Right forelimb (tissue), 1 donor: Measurements from ENCODE around the gene KIAA0753.

ENCODE experiments used
- DNase-seq: peaks from one replicate; pipeline ENCODE4 v3.0.0-alpha.2; 2018

The KIAA0753 gene

DNA sequence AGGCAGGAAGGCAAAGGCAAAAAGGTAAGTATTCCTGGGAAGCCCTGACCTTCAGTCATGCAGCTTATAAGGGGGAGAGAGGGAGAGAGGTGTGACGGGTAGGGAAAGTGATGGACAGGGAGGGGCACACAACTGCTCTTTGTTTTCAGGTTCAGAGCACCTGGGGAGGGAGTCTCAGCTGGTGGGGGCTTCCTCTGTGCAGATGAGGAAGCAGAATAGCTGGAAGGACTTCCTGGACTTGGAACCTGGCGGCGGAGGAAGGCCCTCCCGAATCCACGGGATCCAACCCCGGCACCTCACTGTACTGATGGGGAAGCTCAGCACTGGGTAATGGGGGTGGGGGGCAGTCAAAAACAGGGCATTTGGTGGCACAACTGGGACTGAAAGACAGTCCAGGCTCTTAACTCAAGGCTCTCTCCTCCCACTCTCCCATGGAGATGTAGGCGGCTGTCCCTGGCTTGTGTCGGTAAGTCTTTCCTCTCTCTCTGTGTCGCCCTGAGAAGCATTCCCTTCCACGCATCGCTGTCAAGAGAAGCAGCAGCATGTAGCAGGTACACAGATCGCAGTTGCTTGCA, 72.2 kb downstream of the KIAA0753 start:
- no peak for DNase-seq

GRCh38 chr17:6567528-6568183, 72.9 kb downstream of the KIAA0753 start:
- peak; percentile 39 for DNase-seq

DNA sequence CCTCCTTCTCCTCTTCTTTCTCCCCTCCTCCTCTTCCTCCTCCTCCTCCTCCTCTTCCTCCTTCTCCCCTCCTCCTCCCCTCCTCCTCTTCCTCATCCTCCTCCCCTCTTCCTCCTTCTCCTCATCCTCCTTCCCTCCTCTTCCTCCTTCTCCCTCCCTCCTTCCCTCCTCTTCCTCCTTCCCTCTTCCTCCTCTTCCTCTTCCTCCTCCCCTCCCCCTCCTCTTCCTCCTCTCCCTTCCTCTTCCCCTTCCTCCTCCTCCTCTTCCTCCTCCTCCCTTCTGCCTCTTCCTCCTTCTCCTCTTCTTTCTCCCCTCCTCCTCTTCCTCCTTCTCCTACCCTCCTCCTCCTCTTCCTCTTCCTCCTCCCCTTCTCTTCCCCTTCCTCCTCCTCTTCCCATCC, 79.1 kb downstream of the KIAA0753 start:
- peak; percentile 7 for DNase-seq

- no peak for DNase-seq
Measured at GRCh38 chr17:6560496-6560895, 80.0 kb downstream of the KIAA0753 start.

GRCh38 chr17:6559753-6560215, 80.7 kb downstream of the KIAA0753 start:
- DNase-seq, result no peak

GRCh38 chr17:6558932-6559752, 81.4 kb downstream of the KIAA0753 start:
- no peak for DNase-seq

DNA sequence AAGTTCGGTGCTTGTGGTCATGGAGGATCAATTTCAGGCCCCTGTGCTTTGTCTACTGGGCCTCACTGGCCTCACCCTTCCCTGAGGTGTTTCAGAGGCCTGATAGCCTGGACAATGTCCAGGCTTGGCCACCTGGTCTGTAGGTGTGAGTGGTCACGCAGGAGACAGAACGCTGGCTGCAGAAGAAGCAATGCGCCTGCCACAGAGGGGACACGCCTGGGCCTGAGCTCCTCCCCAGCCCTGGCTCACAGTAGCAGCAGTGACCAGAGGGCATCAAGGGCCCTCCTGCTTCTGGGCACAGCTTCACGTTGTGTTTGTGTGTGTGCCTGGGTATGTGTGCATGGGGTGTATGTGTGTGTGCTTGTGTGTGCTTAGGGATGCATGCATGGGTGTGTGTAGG, 82.2 kb downstream of the KIAA0753 start:
- DNase-seq, result no peak

GRCh38 chr17:6557040-6557438, 83.5 kb downstream of the KIAA0753 start:
- no peak for DNase-seq

DNA sequence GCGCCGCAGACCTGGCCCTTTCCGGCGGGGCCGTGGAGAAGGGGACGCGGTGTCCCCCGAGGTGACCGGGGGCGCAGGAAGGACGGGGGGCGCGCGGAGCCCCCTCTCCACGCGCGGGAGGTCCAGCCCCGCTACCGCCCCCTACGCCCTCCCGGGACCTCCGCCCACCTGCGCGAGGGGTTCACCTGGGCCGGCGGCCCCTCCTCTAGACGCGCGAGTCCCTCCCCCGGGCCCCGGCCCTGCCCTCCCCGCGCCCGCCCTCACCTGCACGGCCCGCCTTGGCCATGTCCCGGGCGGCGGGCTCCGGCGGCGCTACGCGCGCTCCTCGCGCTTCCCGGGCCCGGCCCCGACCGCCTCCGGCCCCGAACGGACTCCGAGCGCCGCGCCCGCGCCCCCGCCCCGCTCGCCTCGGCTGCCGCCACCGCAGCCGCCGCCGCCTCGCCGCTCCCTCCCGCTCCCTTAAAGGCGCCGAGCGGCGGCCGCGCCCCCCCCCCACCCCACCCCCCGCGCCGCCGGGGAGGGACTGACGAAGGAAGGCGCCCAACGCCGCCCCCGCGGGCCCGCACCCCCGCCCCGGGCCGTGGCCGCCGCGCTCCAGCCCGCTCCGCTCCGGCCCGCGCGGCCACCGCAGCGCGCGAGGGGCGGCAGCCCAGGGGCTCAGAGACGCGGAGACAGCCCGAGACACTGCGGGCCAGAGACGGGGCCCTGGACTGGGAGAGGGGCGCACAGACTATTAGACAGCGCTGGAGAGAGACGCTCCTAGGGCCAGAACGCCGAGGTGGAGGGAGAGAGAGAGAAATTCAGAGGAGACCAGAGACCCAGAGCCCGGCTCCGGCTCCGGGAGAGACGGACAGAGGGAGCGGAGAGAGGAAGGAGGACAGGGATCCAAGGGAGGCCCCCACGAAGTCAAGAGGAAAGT, 84.1 kb downstream of the KIAA0753 start, which contains the start of gene PITPNM3:
Gene PITPNM3, minus strand, starts transcription at position 435 of the 919 bp plus-strand sequence. Its CDS starts 149 bp downstream, at position 286.
- no peak for DNase-seq

DNA sequence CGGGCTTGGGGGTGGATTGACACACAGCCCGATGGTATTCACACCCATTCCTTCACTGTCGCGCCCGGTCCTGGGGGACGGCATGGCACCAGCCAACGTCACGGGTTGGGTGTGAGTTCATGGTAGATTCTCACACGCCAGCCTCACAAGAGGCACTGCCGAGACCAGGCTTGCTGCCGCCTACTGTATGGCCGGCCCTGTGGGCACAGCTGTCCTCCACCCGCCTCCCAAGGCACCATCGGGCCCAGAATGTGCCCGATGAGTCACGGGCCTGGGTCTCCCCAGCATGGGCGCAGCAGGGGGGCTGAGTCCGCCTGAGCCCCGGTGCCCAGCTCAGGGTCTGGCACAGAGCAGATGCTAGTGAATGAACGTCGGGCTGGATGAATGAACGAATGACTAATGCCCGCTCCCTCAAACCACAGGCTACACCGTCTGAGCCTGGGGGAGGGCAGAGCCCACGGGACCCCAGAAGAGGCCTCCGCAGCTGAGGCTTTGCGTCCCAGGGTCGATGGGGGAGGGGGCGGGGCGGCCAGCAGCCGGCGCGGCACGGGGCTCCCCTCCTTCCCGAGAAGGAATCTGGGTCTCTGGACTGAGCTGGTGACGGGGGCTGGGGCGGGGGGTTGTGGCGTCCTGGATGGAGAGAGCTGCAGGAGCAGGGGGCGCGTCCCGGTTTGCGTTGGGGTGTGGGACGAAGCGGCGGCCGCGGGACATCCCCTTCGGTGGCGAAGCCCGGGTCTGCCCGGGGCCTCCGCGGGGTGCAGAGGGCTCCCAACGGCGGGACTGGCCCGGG, 85.0 kb downstream of the KIAA0753 start:
- no peak for DNase-seq

GRCh38 chr17:6554871-6555330, 85.6 kb downstream of the KIAA0753 start:
- no peak for DNase-seq

DNA sequence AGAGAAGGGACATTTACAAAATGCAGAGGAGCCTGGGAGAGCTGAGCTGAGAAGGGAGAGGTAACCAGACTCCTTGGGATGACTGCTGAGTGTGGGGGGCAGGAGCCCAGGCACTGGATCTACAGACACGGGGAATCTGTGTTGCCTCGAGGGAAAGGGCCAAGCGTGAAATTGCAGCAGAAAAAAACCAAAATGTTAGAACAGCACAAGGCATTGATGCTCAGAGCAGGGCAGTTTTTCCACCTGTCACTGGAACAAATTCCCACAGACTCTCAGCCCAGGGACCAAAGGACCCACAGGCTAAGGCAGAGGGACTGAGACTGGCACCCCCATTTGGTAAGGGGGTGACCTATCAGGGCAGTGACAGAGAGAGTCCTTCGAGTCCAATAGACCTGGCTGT, 86.2 kb downstream of the KIAA0753 start:
- no peak for DNase-seq

- no peak for DNase-seq
Measured at GRCh38 chr17:6551869-6552531, 88.5 kb downstream of the KIAA0753 start.

- no peak for DNase-seq
Measured at GRCh38 chr17:6551356-6551755, 89.2 kb downstream of the KIAA0753 start.

DNA sequence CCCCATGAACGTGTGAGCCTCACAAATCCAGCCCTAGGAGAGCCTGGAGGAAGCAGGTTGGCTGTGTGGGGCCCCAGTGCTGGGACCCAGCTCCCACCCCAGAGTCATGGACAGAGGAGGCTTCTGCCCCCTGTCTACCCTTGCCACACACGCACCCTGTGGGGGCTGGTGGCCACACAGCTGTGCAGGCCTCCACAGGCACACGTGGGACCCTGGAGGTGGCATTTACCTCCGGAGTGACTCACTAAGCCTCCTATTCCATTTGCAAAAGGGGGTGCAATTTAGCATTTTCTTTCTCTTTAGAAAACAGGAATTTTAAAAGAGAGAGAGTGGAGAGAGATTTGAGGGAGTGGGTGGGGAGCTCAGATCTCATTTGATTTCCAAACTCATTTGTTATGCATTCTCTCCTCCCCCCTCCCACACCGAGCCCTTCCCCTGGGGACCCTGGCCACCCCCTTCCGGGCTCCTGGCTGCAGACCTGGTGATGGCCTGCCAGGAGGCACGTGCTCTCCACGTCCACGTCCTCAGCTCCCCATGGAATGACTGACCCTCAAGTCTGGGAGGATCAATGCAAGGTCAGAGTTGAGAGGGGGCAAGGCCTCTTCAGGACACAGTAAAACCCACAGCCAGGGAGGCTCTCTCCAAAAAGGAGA, 91.0 kb downstream of the KIAA0753 start:
- DNase-seq, result no peak

GRCh38 chr17:6548578-6549330, 91.8 kb downstream of the KIAA0753 start:
- DNase-seq, result no peak

DNA sequence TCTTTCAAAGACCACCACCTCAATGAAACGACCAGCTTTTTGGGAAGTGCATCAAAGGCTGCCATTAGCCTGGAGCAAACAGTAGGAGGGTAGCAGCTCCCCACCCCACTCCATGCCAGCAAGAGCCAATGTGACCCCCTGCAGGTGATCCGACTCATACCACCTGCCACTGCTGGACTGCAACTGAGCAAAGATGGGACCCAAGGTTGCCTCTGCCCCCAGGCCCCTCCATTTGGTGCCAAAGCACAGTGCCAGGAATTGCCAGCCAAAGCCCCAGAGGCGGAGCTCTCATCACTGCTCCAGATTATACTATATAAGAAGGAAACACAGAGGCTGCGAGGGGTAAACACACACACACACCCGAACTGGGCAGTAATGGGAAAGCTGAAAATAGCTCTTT, 92.5 kb downstream of the KIAA0753 start:
- DNase-seq, result no peak

DNA sequence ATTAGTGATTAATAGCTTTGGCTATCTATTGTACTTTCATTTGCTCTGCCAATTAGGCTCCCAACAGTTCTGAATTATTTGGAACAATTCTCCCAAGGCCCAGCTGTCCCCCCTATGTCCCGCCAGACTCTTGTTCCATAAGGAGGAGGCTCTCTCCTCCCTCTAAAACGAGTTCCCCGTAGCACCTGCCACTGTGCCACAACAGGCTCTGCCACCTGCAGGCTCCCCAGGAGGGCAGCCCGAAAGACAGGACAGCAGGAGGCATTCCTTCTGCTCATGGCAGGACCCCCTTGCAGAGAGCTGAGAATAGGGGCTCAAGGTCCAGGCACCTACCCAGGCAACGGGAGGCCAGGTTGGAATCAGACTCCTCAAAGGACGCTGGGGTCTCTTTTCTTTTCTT, 93.2 kb downstream of the KIAA0753 start:
- no peak for DNase-seq

GRCh38 chr17:6546069-6546718, 94.3 kb downstream of the KIAA0753 start:
- DNase-seq, result no peak
